K562 (cell line): ENCODE measurements around the gene BCKDHB. TPM values are rescaled to one million over a fixed set of nuclear protein-coding genes. Genes with fewer than 3 reads are reported as not detected.

Experiments
- ATAC-seq: fragments of 200-7000 bp; cut with Tn5 transposase; 3 replicates; pipeline ENCODE4 v1.9.1; 2020; ENCODE audit warnings: moderate library complexity
- BruUV-seq: library from RNA; stranded (reverse); fragments of 400-500 nt; replicated peaks from 2 replicates; lab custom pipeline; 2021; lab: Mats Ljungman, UMichigan
- CTCF ChIA-PET: fragments of 300-600 bp; formaldehyde crosslinking; extraction: SDS; loops from one replicate; lab custom pipeline; 2021; ENCODE audit warnings: low intra/inter-chr PET ratio; lab: Yijun Ruan, JAX
- POLR2A ChIA-PET: fragments of 300-600, 350-650 bp; sonication (Branson Sonifier 250); formaldehyde crosslinking; extraction: SDS; loops from one replicate; lab custom pipeline; 2021; ENCODE audit warnings: antibody characterized with exemption, inconsistent platforms; lab: Yijun Ruan, JAX
- DNase-seq, 4 experiments: peaks; one replicate each; pipeline versions ENCODE4 v3.0.0 to v3.0.0-alpha.2; 2011 to 2018; ENCODE audit warnings: low spot score in 3 of 4, mixed read lengths in 3 of 4; ENCODE audit errors: extremely low read depth in 1 of 4
- FAIRE-seq: peaks from 2 replicates; lab custom pipeline; 2011; peaks lifted over from hg19 to GRCh38; lab: Jason Lieb, UNC
- H2AFZ ChIP-seq: 2 replicates; pipeline ENCODE4 v1.6.0; 2011; ENCODE audit warnings: low read depth, low read length, control low read depth, inconsistent platforms
- H3K27ac ChIP-seq: fragments of 200-600 bp; 3 replicates; pipeline ENCODE4 v1.8.0; 2011; ENCODE audit warnings: low read depth, mild to moderate bottlenecking, control low read depth, inconsistent platforms, low read length, moderate library complexity, mixed read lengths; ENCODE audit errors: extremely low read depth
- H3K27me3 ChIP-seq, 2 experiments: fragments of 300-600 bp in 1 of 2; 2 replicates in 1 of 2; 3 replicates in 1 of 2; pipeline versions ENCODE4 v1.6.0 to v1.8.0; 2011; ENCODE audit warnings: inconsistent platforms in 2 of 2, low read length in 2 of 2, mild to moderate bottlenecking in 1 of 2, mixed read lengths in 1 of 2, moderate library complexity in 1 of 2; ENCODE audit not compliant: control insufficient read depth in 2 of 2, insufficient read depth in 2 of 2
- H3K36me3 ChIP-seq: fragments of 300-600 bp; 3 replicates; pipeline ENCODE4 v1.8.0; 2011; ENCODE audit warnings: mild to moderate bottlenecking, low read length, inconsistent platforms; ENCODE audit not compliant: control insufficient read depth, insufficient read depth
- H3K4me1 ChIP-seq, 2 experiments: fragments of 200-600 bp in 1 of 2; replicated peaks in 1 of 2; 2 replicates in 1 of 2; 3 replicates in 1 of 2; pipeline versions ENCODE4 v1.5.1 to v1.8.0; 2011; ENCODE audit warnings: inconsistent platforms in 2 of 2, low read length in 2 of 2, mild to moderate bottlenecking in 1 of 2, mixed read lengths in 1 of 2, moderate library complexity in 1 of 2; ENCODE audit not compliant: control insufficient read depth in 2 of 2, insufficient read depth in 2 of 2
- H3K4me2 ChIP-seq: 2 replicates; pipeline ENCODE4 v1.6.1; 2011; ENCODE audit warnings: low read length, control low read depth, inconsistent platforms, mixed read lengths; ENCODE audit not compliant: insufficient read depth
- H3K4me3 ChIP-seq: fragments of 200-600 bp; sonication (generic), shearing (Covaris generic); 2 replicates; pipeline ENCODE4 v1.5.1; 2016; ENCODE audit warnings: control low read depth, inconsistent platforms
- H3K79me2 ChIP-seq: fragments of 200-600 bp; 3 replicates; pipeline ENCODE4 v1.8.0; 2011; ENCODE audit warnings: low read length, inconsistent platforms; ENCODE audit not compliant: control insufficient read depth, insufficient read depth
- H3K9ac ChIP-seq, 2 experiments: 2 replicates each; pipeline versions ENCODE4 v1.6.0 to v1.6.1; 2011; ENCODE audit warnings: low read depth in 2 of 2, low read length in 2 of 2, control low read depth in 1 of 2, inconsistent platforms in 1 of 2, mild to moderate bottlenecking in 1 of 2, mixed read lengths in 1 of 2; ENCODE audit not compliant: insufficient read depth in 1 of 2
- H3K9me1 ChIP-seq: one replicate; pipeline ENCODE4 v1.6.0; 2011; ENCODE audit warnings: inconsistent platforms, mild to moderate bottlenecking, low read length, moderate library complexity; ENCODE audit not compliant: control insufficient read depth, insufficient read depth
- H3K9me3 ChIP-seq: replicated peaks from 2 replicates; pipeline ENCODE4 v1.5.1; 2011; ENCODE audit warnings: low read depth, low read length, inconsistent platforms; ENCODE audit not compliant: control insufficient read depth, insufficient read depth
- H4K20me1 ChIP-seq: replicated peaks from 2 replicates; pipeline ENCODE4 v1.6.1; 2011; ENCODE audit warnings: low read length, inconsistent platforms, mixed read lengths; ENCODE audit not compliant: control insufficient read depth, insufficient read depth
- CREB1 ChIP-seq, 2 experiments: sonication (generic) in 1 of 2; formaldehyde crosslinking in 1 of 2; IDR thresholded peaks; 2 replicates each; pipeline versions ENCODE4 v1.6.1 to v1.8.0; 2012 to 2022; ENCODE audit warnings: inconsistent platforms in 1 of 2, mild to moderate bottlenecking in 1 of 2, missing genetic modification reagents in 1 of 2, moderate library complexity in 1 of 2
- FOXK1 ChIP-seq: sonication (generic); formaldehyde crosslinking; IDR thresholded peaks from 2 replicates; pipeline ENCODE4 v1.8.0; 2022; ENCODE audit warnings: missing genetic modification reagents, mild to moderate bottlenecking, borderline replicate concordance
- JUNB ChIP-seq: fragments of 450-650 bp; formaldehyde crosslinking; conservative IDR thresholded peaks from 2 replicates; pipeline ENCODE4 v1.4.0; 2020; ENCODE audit warnings: mild to moderate bottlenecking
- KLF13 ChIP-seq: fragments of 450-650 bp; IDR thresholded peaks from 2 replicates; pipeline ENCODE4 v1.6.1; 2016; ENCODE audit warnings: missing genetic modification characterization, low read depth, mild to moderate bottlenecking, missing compliant biosample characterization, moderate library complexity, borderline replicate concordance
- MEIS2 ChIP-seq: fragments of 450-650 bp; IDR thresholded peaks from 2 replicates; pipeline ENCODE4 v1.6.1; 2014; ENCODE audit warnings: mild to moderate bottlenecking; ENCODE audit not compliant: partially characterized antibody
- MTA1 ChIP-seq: fragments of 450-650 bp; IDR thresholded peaks from 2 replicates; pipeline ENCODE4 v1.6.1; 2017; ENCODE audit warnings: borderline replicate concordance
- NFE2L1 ChIP-seq: fragments of 450-650 bp; IDR thresholded peaks from 2 replicates; pipeline ENCODE4 v1.6.1; 2016; ENCODE audit warnings: missing genetic modification characterization, low read depth, mild to moderate bottlenecking, missing compliant biosample characterization, moderate library complexity, borderline replicate concordance
- RB1 ChIP-seq: fragments of 450-650 bp; IDR thresholded peaks from 2 replicates; pipeline ENCODE4 v1.6.1; 2017; ENCODE audit warnings: low read depth, mild to moderate bottlenecking
- U2AF1 ChIP-seq: fragments of 200-400 bp; formaldehyde crosslinking; optimal IDR thresholded peaks from 2 replicates; pipeline ENCODE3; 2017; ENCODE audit warnings: mild to moderate bottlenecking, low read depth, low read length, moderate library complexity
- ZFPM2 ChIP-seq: fragments of 250-450 bp; sonication (Bioruptor Pico); IDR thresholded peaks from 2 replicates; pipeline ENCODE4 v1.5.1; 2022; ENCODE audit warnings: mild to moderate bottlenecking
- ZNF175 ChIP-seq: fragments of 200-800 bp; sonication (Bioruptor generic); IDR thresholded peaks from 2 replicates; pipeline ENCODE4 v1.6.1; 2016; ENCODE audit warnings: low read depth, mild to moderate bottlenecking, missing genetic modification characterization, missing compliant biosample characterization
- ZNF668 ChIP-seq: fragments of 250-450 bp; sonication (Bioruptor Pico); IDR thresholded peaks from 2 replicates; pipeline ENCODE4 v1.8.0; 2022; ENCODE audit warnings: mild to moderate bottlenecking, inconsistent platforms
- ZNF695 ChIP-seq: fragments of 450-650 bp; formaldehyde crosslinking; IDR thresholded peaks from 2 replicates; pipeline ENCODE4 v1.4.0; 2020; ENCODE audit warnings: mild to moderate bottlenecking, moderate library complexity
- WGBS: fragments of 100-300 bp; shearing (Covaris generic); methylation state at CpG from one replicate; pipeline ENCODE4 v1.1.6; 2016; ENCODE audit warnings: low coverage, mixed read lengths; ENCODE audit not compliant: insufficient coverage; ENCODE audit errors: missing lambda C conversion rate; 5-methylcytosine and 5-hydroxymethylcytosine counted together
- in situ Hi-C: fragments of 300-500 bp; cut with MboI; formaldehyde crosslinking; loops from 4 replicates; pipeline ENCODE4 v1.15.0; 2018; ENCODE audit warnings: inconsistent platforms, mixed read lengths
- intact Hi-C: fragments of 100-400 bp; cut with micrococcal nuclease; formaldehyde crosslinking; loops from 2 replicates; pipeline ENCODE4 v1.14.2; 2022
- polyA plus RNA-seq, 8 experiments: library from polyadenylated mRNA; depleted of rRNA in 4 of 8; stranded (reverse) in 5 of 8; unstranded in 3 of 8; fragments of >200 nt; fragmentation: Nextera tagmentation in 2 of 8; fragmentation: Illumina TruSeq in 1 of 8; extraction: Ambion mirVana in 2 of 8; extraction: Trizol in 1 of 8; gene quantifications; 2 replicates each; pipeline versions ENCODE4 v1.2.1 to v1.2.3, GENCODE V29; 2011 to 2014; ENCODE audit warnings: inconsistent platforms in 1 of 8, missing spikeins in 1 of 8
- total RNA-seq, 7 experiments: library from RNA; depleted of rRNA in 6 of 7; stranded (reverse); fragments of >200 nt in 6 of 7; fragmentation: Illumina TruSeq in 2 of 7; extraction: Trizol in 2 of 7; gene quantifications; 2 replicates each; pipeline versions ENCODE4 v1.2.1 to v1.2.3, GENCODE V29; 2011 to 2021; ENCODE audit warnings: low replicate concordance in 1 of 7
- TF ChIP-seq, protein P1 (sequence below): fragments of 250-450 bp; sonication (Bioruptor Pico); IDR thresholded peaks from 2 replicates; pipeline ENCODE4 v1.8.0; 2022; ENCODE audit warnings: inconsistent platforms
- TF ChIP-seq, protein P2 (sequence below), 3 experiments: fragments of 200-800 bp in 1 of 3; fragments of 250-450 bp in 1 of 3; fragments of 450-650 bp in 1 of 3; sonication (Bioruptor Pico) in 1 of 3; sonication (Bioruptor generic) in 1 of 3; formaldehyde crosslinking in 1 of 3; IDR thresholded peaks; 2 replicates each; pipeline versions ENCODE4 v1.6.1 to v1.8.0; 2016 to 2022; ENCODE audit warnings: mild to moderate bottlenecking in 2 of 3, missing genetic modification characterization in 2 of 3, missing compliant biosample characterization in 1 of 3, moderate library complexity in 1 of 3

The BCKDHB gene
- total and polyA plus RNA-seq, 9 of the 15 experiments (the other 6 are each of a cell fraction or from before 2014, with no cell fraction given): 4.1 to 23.7 (median 7.5) TPM

DNA sequence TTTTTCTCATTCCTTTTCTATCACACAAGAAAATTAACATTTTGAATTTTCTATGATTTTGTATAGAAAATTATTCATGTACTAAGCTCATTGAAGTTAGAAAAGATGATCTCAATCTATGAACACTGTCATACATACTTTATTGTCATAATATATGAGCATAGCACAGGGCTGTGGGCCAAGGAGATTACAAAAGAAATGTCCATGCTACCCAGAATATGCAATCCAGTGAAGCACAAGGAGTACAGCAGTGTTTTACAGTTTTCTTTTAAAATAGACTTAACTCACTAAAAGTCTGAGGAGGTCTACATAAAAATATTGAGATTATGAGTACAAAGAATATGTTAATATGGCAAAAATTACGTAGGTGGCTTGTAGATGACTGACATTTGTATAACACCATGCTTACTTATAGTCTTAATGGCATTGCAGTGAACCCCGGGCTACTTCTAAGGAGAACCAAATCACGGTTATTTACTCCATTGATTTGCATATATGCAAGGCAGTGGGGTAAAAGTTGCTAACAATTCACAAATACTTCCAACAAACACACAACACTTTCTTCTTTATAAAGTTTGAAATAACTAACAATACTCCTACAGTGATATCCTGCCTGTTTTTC, 257.1 kb downstream of the BCKDHB start:
- Histone ChIP-seq H3K4me2 (no peak overlapping the region), H2AFZ (no peak overlapping the region), H3K9me1 (no peaks in the 10 kb centered on the region), H3K9me3 (no peaks in the 10 kb centered on the region), H3K27ac (no peak overlapping the region), H3K4me1 (no peaks in the 10 kb centered on the region), H3K27me3 (no peaks in the 10 kb centered on the region), H3K4me3 (no peak overlapping the region), H3K9ac (no peak overlapping the region), H3K79me2 (no peaks in the 10 kb centered on the region), H4K20me1 (no peaks in the 10 kb centered on the region), H3K36me3 (no peaks in the 10 kb centered on the region)
- no peak for DNase-seq
- FAIRE-seq: no peak
- no TSS peak for BruUV-seq
- ChIA-PET POLR2A (interaction anchor here (0.8 kb wide), 1 partner anchor 12 kb away, joined by 3 read pairs; no protein-coding TSS in a partner anchor), CTCF (no interaction called here)
- TF ChIP-seq ZNF175 (CRISPR knock-in tag): no peak
- no peak for TF ChIP-seq FOXK1 (CRISPR knock-in tag)
- no peak for TF ChIP-seq ZNF695
- no peak for TF ChIP-seq MEIS2
- TF ChIP-seq JUNB (CRISPR knock-in tag): no peak
- TF ChIP-seq U2AF1: no peak
- no peak for TF ChIP-seq RB1
- no peak for TF ChIP-seq CREB1 (IDR thresholded peaks at IDR 0.05)
- no peak for TF ChIP-seq CREB1 (CRISPR knock-in tag; IDR thresholded peaks at IDR 0.05)
- no peak for TF ChIP-seq KLF13 (tag)
- TF ChIP-seq NFE2L1: no peak
- TF ChIP-seq, protein P1, sequence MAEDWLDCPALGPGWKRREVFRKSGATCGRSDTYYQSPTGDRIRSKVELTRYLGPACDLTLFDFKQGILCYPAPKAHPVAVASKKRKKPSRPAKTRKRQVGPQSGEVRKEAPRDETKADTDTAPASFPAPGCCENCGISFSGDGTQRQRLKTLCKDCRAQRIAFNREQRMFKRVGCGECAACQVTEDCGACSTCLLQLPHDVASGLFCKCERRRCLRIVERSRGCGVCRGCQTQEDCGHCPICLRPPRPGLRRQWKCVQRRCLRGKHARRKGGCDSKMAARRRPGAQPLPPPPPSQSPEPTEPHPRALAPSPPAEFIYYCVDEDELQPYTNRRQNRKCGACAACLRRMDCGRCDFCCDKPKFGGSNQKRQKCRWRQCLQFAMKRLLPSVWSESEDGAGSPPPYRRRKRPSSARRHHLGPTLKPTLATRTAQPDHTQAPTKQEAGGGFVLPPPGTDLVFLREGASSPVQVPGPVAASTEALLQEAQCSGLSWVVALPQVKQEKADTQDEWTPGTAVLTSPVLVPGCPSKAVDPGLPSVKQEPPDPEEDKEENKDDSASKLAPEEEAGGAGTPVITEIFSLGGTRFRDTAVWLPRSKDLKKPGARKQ: no peak
- no peak for TF ChIP-seq ZNF668 (CRISPR knock-in tag)
- no peak for TF ChIP-seq ZFPM2 (CRISPR knock-in tag)
- TF ChIP-seq MTA1: no peak
- TF ChIP-seq, protein P2, sequence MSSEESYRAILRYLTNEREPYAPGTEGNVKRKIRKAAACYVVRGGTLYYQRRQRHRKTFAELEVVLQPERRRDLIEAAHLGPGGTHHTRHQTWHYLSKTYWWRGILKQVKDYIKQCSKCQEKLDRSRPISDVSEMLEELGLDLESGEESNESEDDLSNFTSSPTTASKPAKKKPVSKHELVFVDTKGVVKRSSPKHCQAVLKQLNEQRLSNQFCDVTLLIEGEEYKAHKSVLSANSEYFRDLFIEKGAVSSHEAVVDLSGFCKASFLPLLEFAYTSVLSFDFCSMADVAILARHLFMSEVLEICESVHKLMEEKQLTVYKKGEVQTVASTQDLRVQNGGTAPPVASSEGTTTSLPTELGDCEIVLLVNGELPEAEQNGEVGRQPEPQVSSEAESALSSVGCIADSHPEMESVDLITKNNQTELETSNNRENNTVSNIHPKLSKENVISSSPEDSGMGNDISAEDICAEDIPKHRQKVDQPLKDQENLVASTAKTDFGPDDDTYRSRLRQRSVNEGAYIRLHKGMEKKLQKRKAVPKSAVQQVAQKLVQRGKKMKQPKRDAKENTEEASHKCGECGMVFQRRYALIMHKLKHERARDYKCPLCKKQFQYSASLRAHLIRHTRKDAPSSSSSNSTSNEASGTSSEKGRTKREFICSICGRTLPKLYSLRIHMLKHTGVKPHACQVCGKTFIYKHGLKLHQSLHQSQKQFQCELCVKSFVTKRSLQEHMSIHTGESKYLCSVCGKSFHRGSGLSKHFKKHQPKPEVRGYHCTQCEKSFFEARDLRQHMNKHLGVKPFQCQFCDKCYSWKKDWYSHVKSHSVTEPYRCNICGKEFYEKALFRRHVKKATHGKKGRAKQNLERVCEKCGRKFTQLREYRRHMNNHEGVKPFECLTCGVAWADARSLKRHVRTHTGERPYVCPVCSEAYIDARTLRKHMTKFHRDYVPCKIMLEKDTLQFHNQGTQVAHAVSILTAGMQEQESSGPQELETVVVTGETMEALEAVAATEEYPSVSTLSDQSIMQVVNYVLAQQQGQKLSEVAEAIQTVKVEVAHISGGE (CRISPR knock-in tag; IDR thresholded peaks at IDR 0.05): no peak
- WGBS: 0% methylated on average over 3 of the region's 3 CpGs
- in situ Hi-C loops: no loop called here
- no peak for ATAC-seq
- intact Hi-C loops: no loop called here
